Measurements from ENCODE around the gene AFF4.

AFF4 gene

DNA sequence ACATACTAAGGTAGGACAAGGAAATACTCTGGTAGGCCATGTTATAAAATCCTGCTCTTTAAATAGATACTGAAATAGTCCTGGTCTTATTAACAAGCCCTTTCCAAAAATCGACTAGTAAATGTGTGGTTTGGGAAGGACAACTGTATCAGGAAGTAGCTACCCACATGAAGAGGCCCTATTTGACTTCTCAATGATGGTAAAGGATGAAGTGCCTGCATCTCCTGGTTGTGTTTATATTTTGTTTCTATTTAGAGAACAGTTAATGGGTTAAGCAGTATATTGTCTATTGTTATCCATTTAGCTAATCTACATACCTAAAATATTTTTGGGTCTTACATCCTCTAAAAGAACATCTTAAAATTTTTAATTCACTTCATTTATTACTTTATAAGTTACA, 109.6 kb downstream of the AFF4 start:
- DNase-seq = no peak

- DNase-seq = no peak
Measured at GRCh38 chr5:132853323-132853722, 110.1 kb downstream of the AFF4 start.

- DNase-seq = no peak
Measured at GRCh38 chr5:132850066-132850465, 113.4 kb downstream of the AFF4 start.

- DNase-seq = no peak
Measured at GRCh38 chr5:132849347-132849746, 114.1 kb downstream of the AFF4 start.

- DNase-seq = no peak
Measured at GRCh38 chr5:132848270-132848669, 115.2 kb downstream of the AFF4 start.

DNA sequence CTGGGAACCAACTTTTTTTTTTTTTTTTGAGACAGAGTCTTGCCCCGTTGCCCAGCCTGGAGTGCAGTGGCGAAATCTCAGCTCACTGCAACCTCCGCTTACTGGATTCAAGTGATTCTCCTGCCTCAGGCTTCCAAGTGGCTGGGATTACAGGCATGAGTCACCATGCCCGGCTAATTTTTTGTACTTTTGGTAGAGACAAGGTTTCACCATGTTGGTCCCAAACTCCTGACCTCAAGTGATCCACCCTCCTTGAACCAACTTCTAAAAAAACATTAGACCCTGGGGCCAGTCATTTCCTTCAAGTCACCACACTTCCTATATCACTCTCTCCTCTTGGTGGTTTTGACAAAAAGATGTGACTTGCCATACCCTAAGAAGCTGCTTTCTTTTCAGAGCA, 122.1 kb downstream of the AFF4 start:
- DNase-seq = no peak

GRCh38 chr5:132840896-132841295, 122.5 kb downstream of the AFF4 start:
- no peak for DNase-seq

GRCh38 chr5:132840313-132840712, 123.1 kb downstream of the AFF4 start:
- no peak for DNase-seq

GRCh38 chr5:132839426-132840301, 123.8 kb downstream of the AFF4 start:
- DNase-seq = no peak

DNA sequence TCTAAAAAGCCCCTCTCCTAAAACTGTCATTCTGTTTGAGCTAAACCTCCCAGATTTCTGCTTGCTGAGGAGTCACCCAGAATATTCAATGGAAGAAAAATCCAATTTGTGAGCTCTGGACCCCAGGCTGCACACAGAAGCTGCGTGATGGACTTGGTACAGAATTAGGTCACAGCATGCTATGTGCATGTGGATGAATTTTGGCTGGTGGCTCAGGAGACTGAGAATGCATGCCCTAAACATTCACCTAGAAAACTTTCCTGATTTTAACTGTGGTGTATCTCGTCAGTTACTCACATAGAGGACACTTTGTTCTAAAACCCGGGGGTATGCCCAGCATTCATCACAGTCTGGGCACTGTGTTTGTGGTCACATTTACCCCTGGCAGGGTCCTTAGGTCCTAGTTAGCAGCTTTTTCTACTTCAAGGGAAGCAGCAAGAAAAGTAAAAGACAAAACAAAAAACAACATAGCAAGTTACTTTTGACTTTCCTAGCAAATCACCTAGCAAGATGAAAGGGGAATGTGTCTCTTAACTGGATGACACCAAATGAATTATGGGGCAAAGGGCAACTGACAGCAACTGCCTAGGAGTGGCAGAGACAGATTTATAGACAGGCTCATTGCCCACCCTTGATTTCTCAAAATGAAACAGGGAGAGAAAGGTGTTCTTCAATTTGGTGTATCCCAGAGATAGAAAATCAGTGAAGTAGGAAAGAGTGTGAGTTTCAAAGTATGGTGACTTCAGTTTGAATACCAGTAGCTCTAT, 124.7 kb downstream of the AFF4 start:
- no peak for DNase-seq

DNA sequence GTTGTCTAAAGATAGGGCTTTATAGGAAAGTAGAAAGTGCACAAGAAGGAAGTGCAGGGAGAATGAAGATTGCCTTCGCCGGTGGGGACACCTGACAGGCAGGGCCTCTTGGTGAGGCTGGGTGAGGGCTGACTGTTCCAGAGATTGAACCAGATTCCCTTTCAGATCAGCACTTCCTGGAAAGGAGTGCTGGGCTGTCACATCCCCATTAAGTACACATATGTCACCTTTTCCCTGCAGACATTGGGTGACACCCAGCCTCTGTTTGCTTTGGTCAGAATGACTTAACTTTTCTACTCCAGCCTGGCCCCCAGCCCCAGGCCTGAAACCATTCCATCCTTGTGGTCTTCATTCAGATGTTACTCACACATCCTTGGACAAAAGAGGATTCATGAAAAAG, 125.6 kb downstream of the AFF4 start:
- DNase-seq = no peak

GRCh38 chr5:132836852-132837251, 126.6 kb downstream of the AFF4 start:
- no peak for DNase-seq

GRCh38 chr5:132834057-132834456, 129.4 kb downstream of the AFF4 start:
- DNase-seq = no peak

GRCh38 chr5:132832612-132833011, 130.8 kb downstream of the AFF4 start:
- no peak for DNase-seq

DNA sequence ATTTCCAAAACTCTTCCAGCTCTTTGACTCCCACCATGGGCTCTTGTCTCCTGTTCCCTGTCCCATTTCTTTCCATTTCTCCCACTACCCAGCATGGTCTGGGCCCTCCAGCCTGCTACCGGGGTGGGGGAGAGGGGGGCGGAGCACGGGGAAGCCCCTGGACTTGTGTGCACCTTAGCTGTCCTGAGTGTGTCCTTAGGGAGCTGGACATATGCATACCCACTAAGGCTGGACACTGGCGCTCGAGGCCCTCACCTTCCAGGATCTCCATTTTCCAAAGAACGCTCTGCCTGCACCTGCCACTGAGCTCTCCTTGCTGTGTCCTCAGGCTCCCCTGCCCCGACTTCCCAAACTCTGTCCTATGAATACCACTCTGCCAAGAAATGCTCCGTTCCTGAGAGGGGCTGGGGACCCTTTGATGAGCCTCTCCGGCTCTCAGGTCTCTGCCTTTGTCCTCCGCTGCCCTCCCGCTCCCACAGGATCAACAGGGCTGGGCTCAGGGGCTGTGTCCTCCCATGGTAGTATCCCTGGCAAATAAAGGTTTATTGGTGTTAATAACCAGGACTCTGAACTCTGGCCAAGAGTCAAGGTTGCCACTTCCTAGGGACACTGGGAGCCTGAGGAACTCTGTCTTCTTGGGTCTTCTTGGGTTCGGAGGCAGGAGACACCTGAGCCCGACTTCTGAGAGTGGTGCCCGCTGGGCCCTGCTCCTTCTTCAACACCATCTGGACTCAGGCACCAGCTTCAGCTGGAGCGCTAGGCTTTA, 132.2 kb downstream of the AFF4 start:
- no peak for DNase-seq

GRCh38 chr5:132830436-132831094, 132.9 kb downstream of the AFF4 start, which contains the start of gene SHROOM1:
SHROOM1 (minus strand) TSS chr5:132830647; CDS start chr5:132826140, 4,507 bp downstream.
- DNase-seq = no peak

GRCh38 chr5:132829742-132830435, 133.5 kb downstream of the AFF4 start:
- DNase-seq = peak; percentile 77

GRCh38 chr5:132828846-132829494, 134.5 kb downstream of the AFF4 start:
- no peak for DNase-seq

GRCh38 chr5:132827943-132828673, 135.3 kb downstream of the AFF4 start:
- no peak for DNase-seq

GRCh38 chr5:132826424-132827082, 136.9 kb downstream of the AFF4 start:
- no peak for DNase-seq

Measured in left hindlimb (tissue), 1 donor.